ENCODE results near the gene AQP11.
"Not testable (repeated sequence)": the region's sequence is repeated elsewhere in the genome, so short reads cannot be mapped to it uniquely, and the experiment has no call there.

The AQP11 gene

GRCh38 chr11:77611921-77612320, 22.2 kb downstream of the AQP11 start:
- H3K4me1 ChIP-seq, result no peaks in the 10 kb centered on the region
- H3K9me3 ChIP-seq (ENCODE audit: control insufficient read depth, low read length), result no peaks in the 10 kb centered on the region
- H3K27ac ChIP-seq, result no peak overlapping the region
- no peaks in the 10 kb centered on the region for H3K36me3 ChIP-seq (ENCODE audit: control insufficient read depth, insufficient read depth, low read length)
- H2AFZ ChIP-seq, result no peak overlapping the region
- no peak overlapping the region for H3K4me2 ChIP-seq (ENCODE audit: low read length)
- no peak overlapping the region for H3K4me3 ChIP-seq (ENCODE audit: low read depth, low read length)
- no peak for TF ChIP-seq CTCF (IDR thresholded peaks at IDR 0.05)
- H3K9ac ChIP-seq, result no peak overlapping the region
- no peaks in the 10 kb centered on the region for H3K27me3 ChIP-seq (ENCODE audit: control insufficient read depth, insufficient read depth, low read length)
- no peaks in the 10 kb centered on the region for H3K79me2 ChIP-seq

GRCh38 chr11:77617892-77618291, 28.1 kb downstream of the AQP11 start:
- H3K4me3 ChIP-seq (ENCODE audit: low read depth, low read length), result no peak overlapping the region
- no peak overlapping the region for H3K9ac ChIP-seq
- H3K79me2 ChIP-seq, result no peaks in the 10 kb centered on the region
- no peak overlapping the region for H3K27ac ChIP-seq
- no peaks in the 10 kb centered on the region for H3K27me3 ChIP-seq (ENCODE audit: control insufficient read depth, insufficient read depth, low read length)
- no peaks in the 10 kb centered on the region for H3K36me3 ChIP-seq (ENCODE audit: control insufficient read depth, insufficient read depth, low read length)
- no peaks in the 10 kb centered on the region for H3K4me1 ChIP-seq
- no peak overlapping the region for H2AFZ ChIP-seq
- TF ChIP-seq CTCF (IDR thresholded peaks at IDR 0.05), result no peak
- no peak overlapping the region for H3K4me2 ChIP-seq (ENCODE audit: low read length)
- H3K9me3 ChIP-seq (ENCODE audit: control insufficient read depth, low read length), result no peaks in the 10 kb centered on the region

GRCh38 chr11:77619576-77620198, 29.9 kb downstream of the AQP11 start:
- Histone ChIP-seq H3K9ac (no peak overlapping the region), H3K4me3 (ENCODE audit: low read depth, low read length) (no peak overlapping the region), H3K36me3 (ENCODE audit: control insufficient read depth, insufficient read depth, low read length) (no peaks in the 10 kb centered on the region), H2AFZ (no peak overlapping the region), H3K4me2 (ENCODE audit: low read length) (no peak overlapping the region), H3K9me3 (ENCODE audit: control insufficient read depth, low read length) (no peaks in the 10 kb centered on the region), H3K79me2 (no peaks in the 10 kb centered on the region), H3K27ac (no peak overlapping the region), H3K27me3 (ENCODE audit: control insufficient read depth, insufficient read depth, low read length) (no peaks in the 10 kb centered on the region), H3K4me1 (no peaks in the 10 kb centered on the region)
- peak; percentile 41 for TF ChIP-seq CTCF (IDR thresholded peaks at IDR 0.05)

GRCh38 chr11:77630157-77630710, 40.5 kb downstream of the AQP11 start:
- H3K4me2 ChIP-seq (ENCODE audit: low read length), result no peak overlapping the region
- no peaks in the 10 kb centered on the region for H3K27me3 ChIP-seq (ENCODE audit: control insufficient read depth, insufficient read depth, low read length)
- H2AFZ ChIP-seq, result no peak overlapping the region
- H3K27ac ChIP-seq, result no peak overlapping the region
- no peaks in the 10 kb centered on the region for H3K36me3 ChIP-seq (ENCODE audit: control insufficient read depth, insufficient read depth, low read length)
- H3K9ac ChIP-seq, result no peak overlapping the region
- TF ChIP-seq CTCF (IDR thresholded peaks at IDR 0.05), result no peak
- no peaks in the 10 kb centered on the region for H3K9me3 ChIP-seq (ENCODE audit: control insufficient read depth, low read length)
- no peaks in the 10 kb centered on the region for H3K4me1 ChIP-seq
- H3K4me3 ChIP-seq (ENCODE audit: low read depth, low read length), result no peak overlapping the region
- H3K79me2 ChIP-seq, result no peaks in the 10 kb centered on the region

GRCh38 chr11:77633926-77634325, 44.2 kb downstream of the AQP11 start:
- H3K27ac ChIP-seq; H3K9ac ChIP-seq; H3K4me1 ChIP-seq; H2AFZ ChIP-seq; H3K9me3 ChIP-seq (ENCODE audit: control insufficient read depth, low read length); H3K4me3 ChIP-seq (ENCODE audit: low read depth, low read length); H3K36me3 ChIP-seq (ENCODE audit: control insufficient read depth, insufficient read depth, low read length); H3K4me2 ChIP-seq (ENCODE audit: low read length); H3K79me2 ChIP-seq; H3K27me3 ChIP-seq (ENCODE audit: control insufficient read depth, insufficient read depth, low read length): not testable (repeated sequence)

Measured in parathyroid adenoma (tissue), 2 donors.